HEK293T (cell line): ENCODE measurements around the gene RAD18.

ENCODE experiments used
- CTCF ChIA-PET: fragments of 350-600 bp; formaldehyde crosslinking; extraction: SDS; loops from one replicate; lab custom pipeline; 2021; ENCODE audit warnings: antibody characterized with exemption, inconsistent platforms; lab: Yijun Ruan, JAX
- POLR2A ChIA-PET: fragments of 350-600 bp; formaldehyde crosslinking; extraction: SDS; loops from one replicate; lab custom pipeline; 2020; ENCODE audit warnings: antibody characterized with exemption, inconsistent platforms; lab: Yijun Ruan, JAX
- DNase-seq: peaks from one replicate; pipeline ENCODE4 v3.0.0; 2012; ENCODE audit warnings: mixed read lengths; ENCODE audit errors: extremely low spot score
- ARNT ChIP-seq: fragments of 450-650 bp; IDR thresholded peaks from 2 replicates; pipeline ENCODE4 v1.6.1; 2017; ENCODE audit warnings: mild to moderate bottlenecking
- BHLHE40 ChIP-seq: fragments of 450-650 bp; IDR thresholded peaks from 2 replicates; pipeline ENCODE4 v1.6.1; 2016; ENCODE audit warnings: mild to moderate bottlenecking, moderate library complexity, borderline replicate concordance
- CTBP1 ChIP-seq: fragments of 450-650 bp; IDR thresholded peaks from 2 replicates; pipeline ENCODE4 v1.6.1; 2016; ENCODE audit warnings: borderline replicate concordance
- ELF4 ChIP-seq: fragments of 450-650 bp; IDR thresholded peaks from 2 replicates; pipeline ENCODE4 v1.6.1; 2017; ENCODE audit warnings: antibody characterized with exemption
- FOXA1 ChIP-seq: fragments of 450-650 bp; IDR thresholded peaks from 2 replicates; pipeline ENCODE4 v1.6.1; 2016; ENCODE audit warnings: mild to moderate bottlenecking
- FOXK2 ChIP-seq: fragments of 450-650 bp; IDR thresholded peaks from 2 replicates; pipeline ENCODE4 v1.6.1; 2016; ENCODE audit warnings: mild to moderate bottlenecking
- FOXM1 ChIP-seq: fragments of 450-650 bp; IDR thresholded peaks from 2 replicates; pipeline ENCODE4 v1.6.1; 2017; ENCODE audit warnings: mild to moderate bottlenecking, borderline replicate concordance
- HDGF ChIP-seq: fragments of 450-650 bp; IDR thresholded peaks from 2 replicates; pipeline ENCODE4 v1.6.1; 2017; ENCODE audit warnings: antibody characterized with exemption, borderline replicate concordance
- L3MBTL2 ChIP-seq: fragments of 450-650 bp; conservative IDR thresholded peaks from 2 replicates; pipeline ENCODE4 v1.6.1; 2016; ENCODE audit warnings: mild to moderate bottlenecking
- LEF1 ChIP-seq: fragments of 450-650 bp; IDR thresholded peaks from 2 replicates; pipeline ENCODE4 v1.6.1; 2017; ENCODE audit warnings: mild to moderate bottlenecking, borderline replicate concordance
- NFRKB ChIP-seq: fragments of 450-650 bp; IDR thresholded peaks from 2 replicates; pipeline ENCODE4 v1.6.1; 2016; ENCODE audit warnings: mild to moderate bottlenecking, moderate library complexity
- SP1 ChIP-seq: fragments of 450-650 bp; IDR thresholded peaks from 2 replicates; pipeline ENCODE4 v1.6.1; 2017
- SUZ12 ChIP-seq: fragments of 450-650 bp; IDR thresholded peaks from 2 replicates; pipeline ENCODE4 v1.6.1; 2016; ENCODE audit warnings: mild to moderate bottlenecking
- TARDBP ChIP-seq: fragments of 450-650 bp; IDR thresholded peaks from 2 replicates; pipeline ENCODE4 v1.6.1; 2016
- ZNF384 ChIP-seq: fragments of 450-650 bp; IDR thresholded peaks from 2 replicates; pipeline ENCODE4 v1.6.1; 2016
- TF ChIP-seq, protein P1 (sequence below): fragments of 450-650 bp; IDR thresholded peaks from 2 replicates; pipeline ENCODE4 v1.6.1; 2016

Gene RAD18

DNA sequence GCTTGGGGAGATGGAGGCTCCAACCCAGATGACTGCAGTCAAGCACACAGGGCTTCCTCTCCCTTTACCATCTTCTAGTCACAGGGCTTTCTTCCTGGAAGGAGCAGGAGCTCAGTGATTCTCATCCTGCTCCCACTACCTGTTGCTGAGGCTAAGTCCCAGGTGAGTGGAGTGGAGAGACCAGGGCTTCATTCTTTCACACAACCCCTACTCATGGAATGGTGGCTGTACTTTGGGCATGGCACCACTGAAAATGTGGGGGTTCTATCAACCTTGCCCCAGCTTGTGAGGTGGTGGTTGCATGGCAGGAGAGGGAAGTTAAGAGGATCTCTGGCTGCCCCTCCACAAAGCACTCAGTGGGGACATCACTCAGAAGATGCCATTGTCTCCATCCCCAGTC, 36.8 kb upstream of the RAD18 start:
- DNase-seq = no peak
- POLR2A ChIA-PET = no interaction called here
- CTCF ChIA-PET = no interaction called here
- TF ChIP-seq L3MBTL2 (no peak), ELF4 (no peak), ZNF384 (no peak), FOXK2 (no peak), FOXA1 (no peak), CTBP1 (no peak), TARDBP (no peak), SUZ12 (no peak)

DNA sequence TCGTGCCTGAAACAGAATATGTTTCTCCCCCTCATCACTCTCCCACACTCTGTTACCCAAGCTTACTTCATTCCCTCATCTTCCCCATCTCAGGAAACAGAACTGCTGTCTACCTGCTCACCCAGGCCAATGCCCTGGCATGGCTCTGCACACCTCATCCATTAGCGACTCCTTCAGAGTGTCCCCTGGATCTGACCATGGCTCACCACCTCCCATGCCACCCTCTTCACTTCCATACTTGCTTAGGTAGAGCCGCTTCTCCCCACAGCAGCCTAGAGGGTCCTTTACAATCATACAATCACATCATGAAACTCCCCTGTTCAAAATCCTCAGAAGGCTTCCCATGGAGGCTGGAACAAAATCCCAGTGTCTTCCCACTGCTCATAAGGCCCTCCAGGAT, 33.9 kb upstream of the RAD18 start:
- ChIA-PET POLR2A (no interaction called here), CTCF (no interaction called here)
- TF ChIP-seq NFRKB = no peak
- no peak for TF ChIP-seq FOXM1
- TF ChIP-seq TARDBP = no peak
- no peak for TF ChIP-seq ELF4
- no peak for TF ChIP-seq HDGF
- no peak for TF ChIP-seq FOXK2
- no peak for TF ChIP-seq ZNF384
- TF ChIP-seq LEF1 = no peak
- no peak for TF ChIP-seq ARNT
- no peak for DNase-seq

DNA sequence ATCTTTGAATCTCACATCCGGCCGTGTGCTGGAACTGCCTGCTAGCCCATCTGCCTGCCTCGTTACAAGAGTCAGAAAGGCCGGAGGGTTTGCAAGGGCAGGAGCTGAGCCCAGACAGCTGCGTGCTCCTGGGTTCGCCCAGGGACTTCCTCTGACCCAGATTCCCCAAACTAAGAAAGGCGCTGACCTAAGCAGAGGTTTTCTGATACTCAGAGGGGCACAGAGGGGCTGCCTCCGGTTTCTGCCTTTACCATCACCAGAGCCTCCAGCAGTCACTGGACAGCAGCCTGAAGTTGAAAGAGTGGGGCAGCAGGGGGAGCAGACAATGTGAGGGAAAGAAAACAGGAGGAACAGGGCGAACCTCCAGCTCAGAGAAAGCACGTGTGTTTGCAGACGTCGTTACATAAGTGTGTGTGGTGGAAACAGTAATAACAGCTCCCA, 33.4 kb upstream of the RAD18 start:
- no peak for DNase-seq
- ChIA-PET CTCF (interaction anchor here (0.8 kb wide), 1 partner anchor 9 kb away, joined by 3 read pairs; no protein-coding TSS in a partner anchor), POLR2A (no interaction called here)
- TF ChIP-seq SUZ12 = no peak
- TF ChIP-seq ARNT = no peak
- TF ChIP-seq HDGF = no peak
- no peak for TF ChIP-seq SP1
- TF ChIP-seq CTBP1 = no peak
- no peak for TF ChIP-seq ELF4
- TF ChIP-seq ZNF384 = no peak
- no peak for TF ChIP-seq FOXK2
- no peak for TF ChIP-seq FOXM1
- no peak for TF ChIP-seq L3MBTL2
- TF ChIP-seq FOXA1 = no peak
- TF ChIP-seq, protein P1, sequence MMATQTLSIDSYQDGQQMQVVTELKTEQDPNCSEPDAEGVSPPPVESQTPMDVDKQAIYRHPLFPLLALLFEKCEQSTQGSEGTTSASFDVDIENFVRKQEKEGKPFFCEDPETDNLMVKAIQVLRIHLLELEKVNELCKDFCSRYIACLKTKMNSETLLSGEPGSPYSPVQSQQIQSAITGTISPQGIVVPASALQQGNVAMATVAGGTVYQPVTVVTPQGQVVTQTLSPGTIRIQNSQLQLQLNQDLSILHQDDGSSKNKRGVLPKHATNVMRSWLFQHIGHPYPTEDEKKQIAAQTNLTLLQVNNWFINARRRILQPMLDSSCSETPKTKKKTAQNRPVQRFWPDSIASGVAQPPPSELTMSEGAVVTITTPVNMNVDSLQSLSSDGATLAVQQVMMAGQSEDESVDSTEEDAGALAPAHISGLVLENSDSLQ = no peak
- TF ChIP-seq NFRKB = no peak
- no peak for TF ChIP-seq TARDBP
- TF ChIP-seq BHLHE40 = no peak

DNA sequence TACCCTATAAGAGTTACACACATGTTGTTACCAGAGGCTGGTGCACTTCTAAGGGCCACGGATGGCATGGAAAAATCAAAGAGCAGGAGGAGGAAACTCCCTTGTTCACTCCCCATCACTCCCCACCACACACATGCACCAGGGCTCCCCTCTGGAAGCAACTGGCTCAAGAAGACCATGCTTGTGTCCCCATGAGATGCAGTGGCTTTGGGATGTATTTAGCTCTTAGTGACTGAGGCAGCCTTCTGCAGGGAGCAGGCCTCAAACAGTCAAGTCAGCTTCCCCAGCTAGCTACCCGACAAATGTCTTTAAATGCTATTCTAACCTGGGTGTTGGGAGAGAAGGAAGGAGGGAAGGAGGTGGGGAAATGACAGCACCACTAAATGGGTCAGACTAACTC, 32.9 kb upstream of the RAD18 start:
- no peak for DNase-seq
- ChIA-PET POLR2A (no interaction called here), CTCF (interaction anchor here (0.8 kb wide), 1 partner anchor 8 kb away, joined by 3 read pairs; no protein-coding TSS in a partner anchor)
- no peak for TF ChIP-seq CTBP1
- TF ChIP-seq, protein P1 = no peak

DNA sequence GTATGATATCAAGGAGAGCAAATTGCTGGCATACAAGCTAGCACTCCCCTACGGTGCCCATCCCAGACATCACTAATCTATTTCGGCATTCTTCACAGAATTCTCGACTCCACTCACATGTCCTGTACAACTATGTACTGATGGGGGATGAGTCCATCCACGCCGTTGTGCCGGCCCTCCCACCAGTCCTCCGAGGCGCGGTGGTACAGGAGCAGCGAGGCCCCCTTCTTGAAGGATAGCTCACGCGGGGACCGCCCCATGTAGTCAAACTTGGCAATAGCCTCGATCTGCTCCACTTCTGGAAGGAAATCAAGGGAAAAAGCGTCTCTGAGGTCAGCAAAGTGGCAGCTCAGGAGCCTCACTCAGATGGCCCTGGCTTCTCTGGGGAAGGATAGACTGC, 31.0 kb upstream of the RAD18 start:
- no peak for TF ChIP-seq CTBP1
- TF ChIP-seq BHLHE40 = no peak
- TF ChIP-seq SUZ12 = no peak
- no peak for TF ChIP-seq FOXA1
- no peak for TF ChIP-seq TARDBP
- TF ChIP-seq ARNT = no peak
- TF ChIP-seq ELF4 = no peak
- no peak for TF ChIP-seq ZNF384
- TF ChIP-seq SP1 = no peak
- TF ChIP-seq L3MBTL2 = no peak
- TF ChIP-seq FOXK2 = no peak
- no peak for TF ChIP-seq LEF1
- no peak for TF ChIP-seq HDGF
- TF ChIP-seq, protein P1 = no peak
- no peak for DNase-seq
- CTCF ChIA-PET = no interaction called here
- POLR2A ChIA-PET = no interaction called here

DNA sequence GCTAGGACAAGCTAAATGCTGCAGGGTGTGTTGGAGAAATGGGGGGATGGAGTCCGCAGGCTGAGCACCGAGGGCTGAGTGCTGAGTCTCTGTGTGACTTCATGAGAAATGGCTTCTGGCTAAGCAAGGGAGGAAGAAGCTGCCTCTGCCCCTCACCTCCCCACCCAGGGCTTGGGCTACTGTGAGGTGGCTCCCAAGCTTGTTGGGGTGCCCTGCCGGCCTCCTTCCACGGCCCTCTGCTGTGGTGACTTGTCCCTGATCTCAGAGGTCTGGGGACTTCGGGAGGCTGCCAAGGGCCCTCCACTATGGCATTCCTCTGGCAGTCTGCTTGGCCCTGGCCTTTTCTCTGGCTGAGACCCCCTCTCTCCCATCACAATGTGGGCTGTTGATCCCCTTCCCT, 30.1 kb upstream of the RAD18 start:
- no peak for DNase-seq
- ChIA-PET CTCF (no interaction called here), POLR2A (no interaction called here)

More for the DNA sequence above, 30.1 kb upstream of the RAD18 start:
- TF ChIP-seq LEF1 (no peak), ZNF384 (no peak), FOXK2 (no peak), TARDBP (no peak), L3MBTL2 (no peak), SP1 (no peak), ELF4 (no peak), BHLHE40 (no peak), NFRKB (no peak), FOXA1 (no peak), HDGF (no peak), SUZ12 (no peak), FOXM1 (no peak), ARNT (no peak), CTBP1 (no peak)
- TF ChIP-seq, protein P1 = no peak
